HAP-1 (cell line): ENCODE results near the gene LRTM1.

Experiments
- DNase-seq, 2 experiments: peaks; one replicate each; pipeline ENCODE4 v3.0.0-alpha.2; 2016 to 2020; ENCODE audit warnings: low spot score in 2 of 2
- H3K27me3 ChIP-seq: fragments of 250-450 bp; sonication (Bioruptor Pico); 2 replicates; pipeline ENCODE4 v1.5.1; 2020; ENCODE audit warnings: low read depth, mild to moderate bottlenecking, moderate library complexity
- H3K36me3 ChIP-seq: fragments of 250-450 bp; sonication (Bioruptor Pico); replicated peaks from 2 replicates; pipeline ENCODE4 v1.5.1; 2020; ENCODE audit warnings: mild to moderate bottlenecking
- H3K4me1 ChIP-seq: fragments of 250-450 bp; sonication (Bioruptor Pico); 2 replicates; pipeline ENCODE4 v1.5.1; 2020; ENCODE audit warnings: mild to moderate bottlenecking
- H3K4me3 ChIP-seq: fragments of 250-450 bp; sonication (Bioruptor Pico); 2 replicates; pipeline ENCODE4 v1.5.1; 2020; ENCODE audit warnings: mild to moderate bottlenecking, moderate library complexity
- H3K9me3 ChIP-seq: fragments of 250-450 bp; sonication (Bioruptor Pico); 2 replicates; pipeline ENCODE4 v1.5.1; 2020; ENCODE audit warnings: mild to moderate bottlenecking, moderate library complexity
- in situ Hi-C: fragments of 300-500 bp; cut with MboI; formaldehyde crosslinking; loops from 3 replicates; pipeline ENCODE4 v1.14.3; 2020; ENCODE audit warnings: low sequenced_read_pairs, inconsistent platforms, mixed read lengths

Gene LRTM1

GRCh38 chr3:54928046-54928770 lies at the start of gene LRTM1:
TSS of gene LRTM1 (minus strand) at chr3:54928059. CDS start at chr3:54927911, 148 bp downstream.
- no peak within 1 kb of the TSS for H3K4me3 ChIP-seq
- in situ Hi-C loops, result no loop called here
- no peaks in the 10 kb centered on the region for H3K4me1 ChIP-seq
- H3K36me3 ChIP-seq, result no peaks in the 10 kb centered on the region
- H3K9me3 ChIP-seq, result no peaks in the 10 kb centered on the region
- DNase-seq, result no peak
- no peaks in the 10 kb centered on the region for H3K27me3 ChIP-seq

GRCh38 chr3:54977439-54977838 lies 49.6 kb upstream of the LRTM1 start:
- in situ Hi-C loops, result no loop called here
- Histone ChIP-seq H3K36me3 (no peaks in the 10 kb centered on the region), H3K4me1 (no peaks in the 10 kb centered on the region), H3K4me3 (no peak overlapping the region), H3K27me3 (no peaks in the 10 kb centered on the region), H3K9me3 (no peaks in the 10 kb centered on the region)
- no peak for DNase-seq

GRCh38 chr3:54970895-54971294 lies 43.0 kb upstream of the LRTM1 start:
- no peaks in the 10 kb centered on the region for H3K4me1 ChIP-seq
- DNase-seq, result no peak
- H3K9me3 ChIP-seq, result no peaks in the 10 kb centered on the region
- in situ Hi-C loops, result no loop called here
- H3K27me3 ChIP-seq, result no peaks in the 10 kb centered on the region
- H3K36me3 ChIP-seq, result no peaks in the 10 kb centered on the region
- H3K4me3 ChIP-seq, result no peak overlapping the region

GRCh38 chr3:54969652-54970051 lies 41.8 kb upstream of the LRTM1 start:
- Histone ChIP-seq H3K4me1 (no peaks in the 10 kb centered on the region), H3K36me3 (no peaks in the 10 kb centered on the region), H3K9me3 (no peaks in the 10 kb centered on the region), H3K27me3 (no peaks in the 10 kb centered on the region), H3K4me3 (no peak overlapping the region)
- in situ Hi-C loops, result no loop called here
- DNase-seq, result no peak

- in situ Hi-C loops, result no loop called here
- H3K9me3 ChIP-seq, result no peaks in the 10 kb centered on the region
- no peak for DNase-seq
- no peaks in the 10 kb centered on the region for H3K36me3 ChIP-seq
- H3K27me3 ChIP-seq, result no peaks in the 10 kb centered on the region
- no peaks in the 10 kb centered on the region for H3K4me1 ChIP-seq
- no peak overlapping the region for H3K4me3 ChIP-seq
These were observed 40.8 kb upstream of the LRTM1 start for GRCh38 chr3:54968546-54969172.

- Histone ChIP-seq H3K9me3 (no peaks in the 10 kb centered on the region), H3K27me3 (no peaks in the 10 kb centered on the region), H3K4me3 (no peak overlapping the region), H3K36me3 (no peaks in the 10 kb centered on the region), H3K4me1 (no peaks in the 10 kb centered on the region)
- DNase-seq, result no peak
- in situ Hi-C loops, result no loop called here
These were observed 39.9 kb upstream of the LRTM1 start for GRCh38 chr3:54967731-54968161.

GRCh38 chr3:54966979-54967378 lies 39.1 kb upstream of the LRTM1 start:
- in situ Hi-C loops, result no loop called here
- no peak for DNase-seq
- no peaks in the 10 kb centered on the region for H3K9me3 ChIP-seq
- H3K4me1 ChIP-seq, result no peaks in the 10 kb centered on the region
- no peaks in the 10 kb centered on the region for H3K36me3 ChIP-seq
- H3K4me3 ChIP-seq, result no peak overlapping the region
- H3K27me3 ChIP-seq, result no peaks in the 10 kb centered on the region

GRCh38 chr3:54965746-54966145 lies 37.9 kb upstream of the LRTM1 start:
- no peak for DNase-seq
- in situ Hi-C loops, result no loop called here
- Histone ChIP-seq H3K4me1 (no peaks in the 10 kb centered on the region), H3K4me3 (no peak overlapping the region), H3K27me3 (no peaks in the 10 kb centered on the region), H3K36me3 (no peaks in the 10 kb centered on the region), H3K9me3 (no peaks in the 10 kb centered on the region)

- in situ Hi-C loops, result no loop called here
- no peak for DNase-seq
- Histone ChIP-seq H3K4me1 (no peaks in the 10 kb centered on the region; the same call in none of the 2 replicates), H3K36me3 (no peaks in the 10 kb centered on the region), H3K9me3 (no peaks in the 10 kb centered on the region), H3K4me3 (no peak overlapping the region), H3K27me3 (no peaks in the 10 kb centered on the region)
These were observed 36.2 kb upstream of the LRTM1 start for GRCh38 chr3:54964081-54964480.

GRCh38 chr3:54963641-54964040 lies 35.8 kb upstream of the LRTM1 start:
- in situ Hi-C loops, result no loop called here
- no peak for DNase-seq
- no peaks in the 10 kb centered on the region; the same call in none of the 2 replicates for H3K4me1 ChIP-seq

GRCh38 chr3:54962200-54962599 lies 34.3 kb upstream of the LRTM1 start:
- H3K27me3 ChIP-seq, result no peaks in the 10 kb centered on the region
- no peak overlapping the region for H3K4me3 ChIP-seq
- in situ Hi-C loops, result no loop called here
- no peaks in the 10 kb centered on the region for H3K9me3 ChIP-seq
- H3K4me1 ChIP-seq, result no peaks in the 10 kb centered on the region; the same call in none of the 2 replicates
- H3K36me3 ChIP-seq, result no peaks in the 10 kb centered on the region
- DNase-seq, result no peak

More at GRCh38 chr3:54963641-54964040, 35.8 kb upstream of the LRTM1 start:
- no peaks in the 10 kb centered on the region for H3K36me3 ChIP-seq
- no peaks in the 10 kb centered on the region for H3K9me3 ChIP-seq
- H3K27me3 ChIP-seq, result no peaks in the 10 kb centered on the region
- no peak overlapping the region for H3K4me3 ChIP-seq

- no peak for DNase-seq
- H3K4me1 ChIP-seq, result no peaks in the 10 kb centered on the region; the same call in none of the 2 replicates
- H3K4me3 ChIP-seq, result no peak overlapping the region
- no peaks in the 10 kb centered on the region for H3K27me3 ChIP-seq
- no peaks in the 10 kb centered on the region for H3K36me3 ChIP-seq
- in situ Hi-C loops, result no loop called here
- no peaks in the 10 kb centered on the region for H3K9me3 ChIP-seq
These were observed 32.8 kb upstream of the LRTM1 start for GRCh38 chr3:54960701-54961100.

GRCh38 chr3:54960082-54960481 lies 32.2 kb upstream of the LRTM1 start:
- no peaks in the 10 kb centered on the region for H3K36me3 ChIP-seq
- no peaks in the 10 kb centered on the region; the same call in none of the 2 replicates for H3K4me1 ChIP-seq
- in situ Hi-C loops, result no loop called here
- peak in 1 of 2 experiments; percentile 34 for DNase-seq
- H3K4me3 ChIP-seq, result no peak overlapping the region
- H3K9me3 ChIP-seq, result no peaks in the 10 kb centered on the region
- H3K27me3 ChIP-seq, result no peaks in the 10 kb centered on the region

GRCh38 chr3:54957711-54958110 lies 29.9 kb upstream of the LRTM1 start:
- no peak overlapping the region for H3K4me3 ChIP-seq
- H3K9me3 ChIP-seq, result no peaks in the 10 kb centered on the region
- H3K27me3 ChIP-seq, result no peaks in the 10 kb centered on the region
- in situ Hi-C loops, result no loop called here
- DNase-seq, result no peak
- H3K4me1 ChIP-seq, result no peaks in the 10 kb centered on the region; the same call in none of the 2 replicates
- H3K36me3 ChIP-seq, result no peaks in the 10 kb centered on the region
